Psoas muscle (tissue), 8 donors: ENCODE measurements around the gene SNAI3. TPM values are rescaled to one million over a fixed set of nuclear protein-coding genes. Genes with fewer than 3 reads are reported as not detected.

ENCODE experiments used
- ATAC-seq, 4 donors: fragments of 200-7000 bp; cut with Tn5 transposase; one replicate each; pipeline ENCODE4 v1.9.1; 2020; ENCODE audit warnings: moderate library complexity in 3 of 4, mild to moderate bottlenecking in 2 of 4
- DNase-seq, 2 donors: peaks; one replicate each; pipeline ENCODE4 v3.0.0-alpha.2; 2020
- H3K27ac ChIP-seq: fragments of 200-600 bp; one replicate; pipeline ENCODE4 v1.8.0; 2022
- H3K27me3 ChIP-seq, 3 donors: fragments of 200-600 bp in 1 of 3; one replicate each; pipeline versions ENCODE4 v1.6.1 to v1.8.0; 2013 to 2022; ENCODE audit warnings: low read length in 2 of 3, mild to moderate bottlenecking in 2 of 3, moderate library complexity in 1 of 3; ENCODE audit not compliant: insufficient read depth in 3 of 3
- H3K36me3 ChIP-seq, 2 donors: fragments of 200-600 bp in 1 of 2; one replicate each; pipeline versions ENCODE4 v1.6.1 to v1.8.0; 2013 to 2022; ENCODE audit warnings: low read depth in 1 of 2, mild to moderate bottlenecking in 1 of 2, moderate library complexity in 1 of 2; ENCODE audit not compliant: insufficient read depth in 1 of 2
- H3K4me1 ChIP-seq: fragments of 200-600 bp; one replicate; pipeline ENCODE4 v1.8.0; 2022
- H3K4me3 ChIP-seq: fragments of 200-600 bp; one replicate; pipeline ENCODE4 v1.8.0; 2022; ENCODE audit warnings: mild to moderate bottlenecking
- H3K9me3 ChIP-seq: fragments of 200-600 bp; one replicate; pipeline ENCODE4 v1.8.0; 2022
- CTCF ChIP-seq: fragments of 200-600 bp; IDR thresholded peaks from one replicate; pipeline ENCODE4 v1.8.0; 2022; ENCODE audit warnings: antibody characterized with exemption
- WGBS, 3 donors: extraction: QIAGEN DNeasy Blood & Tissue Kit; methylation state at CpG; one replicate each; pipeline versions ENCODE4 v1.1.6 to v1.1.7; 2013; 5-methylcytosine and 5-hydroxymethylcytosine counted together
- intact Hi-C, 2 donors: fragments of 100-400 bp; cut with DNase I; formaldehyde crosslinking; loops; one replicate each; pipeline versions ENCODE4 v1.11.0 to v1.14.2; 2022
- polyA plus RNA-seq, 3 donors: library from polyadenylated mRNA; stranded (reverse); fragments of 200-250 nt; gene quantifications; one replicate each; pipeline ENCODE4 v1.2.3, GENCODE V29; 2013
- total RNA-seq, 4 donors: library from RNA; stranded (reverse); fragmentation: NEBNext Ultra II Directional in 2 of 4; extraction: Animal tissue kit (Norgen Biotek cat#: 25700) in 2 of 4; gene quantifications; one replicate each; pipeline versions ENCODE4 v1.2.1 to v1.2.4, GENCODE V29; 2021 to 2023
- donor health status: healthy with polysubstance abuse.
- donor health status: DM: no; HTN: no; CAD: no; lungs with moderate emphysema.
- donor health status: Bipolar disorder and iron deficiency.
- donor health status: healthy.
- donor health status: DM: yes; HTN: yes; CAD: no.
- donor health status: DM: no; HTN: no; CAD: no.
- donor health status: DM: no; HTN: no; CAD: no.
- donor health status: DM: yes; HTN: yes; CAD: no.

The SNAI3 gene
- total and polyA plus RNA-seq, 7 donors: 1.2 to 8.5 (median 3.9) TPM

DNA sequence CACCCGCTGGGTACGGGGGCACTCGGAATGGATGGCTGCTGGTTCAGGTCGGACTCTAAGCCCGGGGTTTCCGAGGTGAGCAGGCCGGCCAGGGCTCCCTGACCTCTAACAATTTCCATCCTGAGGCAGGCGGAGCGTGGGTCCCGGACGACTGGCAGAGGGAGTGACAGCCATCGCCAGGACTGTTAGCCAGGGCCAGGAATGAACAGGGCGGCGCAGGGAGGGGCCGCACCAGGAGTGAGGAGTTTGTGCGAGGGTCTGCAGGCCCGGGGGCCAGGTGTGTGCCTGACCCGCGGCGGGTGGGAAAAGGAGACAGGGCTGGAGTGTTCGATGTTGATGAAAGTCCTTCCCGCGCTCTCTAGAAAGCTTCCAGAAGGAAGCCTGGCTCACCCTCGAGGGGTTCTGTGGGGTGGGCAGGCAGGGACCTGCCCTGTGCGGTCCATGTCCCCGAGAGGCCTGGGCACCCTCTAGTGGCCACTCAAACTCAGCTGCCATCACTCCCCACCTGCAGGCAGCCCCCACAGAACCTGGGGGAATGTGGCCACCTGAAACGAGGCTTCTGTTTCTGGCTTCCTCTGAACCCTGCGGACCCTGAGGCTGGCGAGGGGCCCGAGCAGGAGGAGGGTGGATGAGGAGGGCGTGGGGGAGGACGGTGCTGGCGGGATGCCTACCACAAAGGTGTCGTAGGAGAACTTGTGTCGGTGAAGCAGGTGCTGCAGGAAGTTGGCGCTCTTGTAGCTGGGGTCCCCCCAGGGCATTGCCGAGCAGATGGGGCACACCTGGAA is 11.7 kb upstream of the SNAI3 start:
- TF ChIP-seq CTCF: peak; percentile 38
- no peak for DNase-seq
- intact Hi-C loops: no loop called here

DNA sequence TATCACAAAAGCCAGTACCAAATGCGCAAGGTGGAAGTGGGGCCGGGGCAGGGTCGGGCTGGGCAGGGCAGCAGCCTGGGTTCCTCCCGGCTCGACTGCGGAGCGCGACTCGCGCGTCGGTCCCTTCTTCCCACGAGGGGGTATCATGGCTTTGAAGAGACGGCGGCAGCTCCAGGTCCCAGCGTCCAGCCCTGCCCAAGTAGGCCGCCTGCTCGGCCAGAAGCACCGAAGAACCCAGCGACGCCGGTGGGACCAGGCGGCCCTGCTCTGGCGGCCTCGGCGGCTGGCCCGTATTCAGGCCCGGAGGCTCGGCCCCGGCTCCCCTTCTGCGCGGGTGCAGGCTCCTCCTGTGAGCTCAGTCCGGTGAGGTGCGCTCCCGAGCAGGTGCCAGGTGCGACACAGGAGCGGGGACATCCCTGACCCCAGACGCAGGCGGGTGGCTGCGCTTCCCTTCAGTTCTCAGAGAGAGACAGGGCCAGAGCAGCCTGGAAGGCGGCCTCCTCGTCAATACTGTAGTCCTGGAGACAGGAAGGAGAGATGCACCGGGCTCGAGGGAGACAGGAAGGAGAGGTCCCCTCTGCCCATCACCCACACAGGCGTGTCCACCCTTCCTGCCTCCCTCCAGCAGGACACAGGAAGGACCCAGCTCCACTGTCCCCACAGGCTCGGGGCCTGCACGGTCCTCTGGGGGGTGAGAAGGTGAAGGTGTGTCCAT is 11.0 kb upstream of the SNAI3 start:
- H3K27me3 ChIP-seq: no peaks in the 10 kb centered on the region
- no peak overlapping the region for H3K4me3 ChIP-seq
- no peak for DNase-seq
- no peaks in the 10 kb centered on the region for H3K9me3 ChIP-seq
- H3K27ac ChIP-seq: no peak overlapping the region
- no peak for TF ChIP-seq CTCF
- 88 to 92% (median 90%) methylated on average over 45 to 47 of the region's 47 CpGs for WGBS, 3 donors
- intact Hi-C loops: no loop called here
- no peak for ATAC-seq
- peaks cover 12% of the 10 kb centered on the region for H3K4me1 ChIP-seq
- peaks cover 3 to 52% of the 10 kb centered on the region in 2 donors for H3K36me3 ChIP-seq

More for the DNA sequence above, 11.7 kb upstream of the SNAI3 start:
- no peaks in the 10 kb centered on the region for H3K9me3 ChIP-seq
- H3K27ac ChIP-seq: no peak overlapping the region
- peaks cover 3 to 58% of the 10 kb centered on the region in 2 donors for H3K36me3 ChIP-seq
- no peaks in the 10 kb centered on the region for H3K27me3 ChIP-seq
- no peak overlapping the region for H3K4me3 ChIP-seq
- peaks cover 12% of the 10 kb centered on the region for H3K4me1 ChIP-seq
- peak; percentile 28 to 50 (median 40) for ATAC-seq
- WGBS, 3 donors: 82 to 88% (median 85%) methylated on average over 37 of the region's 37 CpGs

- no peak for TF ChIP-seq CTCF
- H3K9me3 ChIP-seq: no peaks in the 10 kb centered on the region
- no peaks in the 10 kb centered on the region for H3K27me3 ChIP-seq
- H3K27ac ChIP-seq: peak overlapping the region; percentile 79
- ATAC-seq (no peak), DNase-seq (no peak)
- H3K4me3 ChIP-seq: no peak overlapping the region
- H3K4me1 ChIP-seq: peaks cover 12% of the 10 kb centered on the region
- WGBS, 3 donors: 86 to 88% (median 87%) methylated on average over 14 of the region's 14 CpGs
- intact Hi-C loops: no loop called here
- peaks cover 3 to 50% of the 10 kb centered on the region in 2 donors for H3K36me3 ChIP-seq
Observed at GRCh38 chr16:88696441-88696840, 10.1 kb upstream of the SNAI3 start.

DNA sequence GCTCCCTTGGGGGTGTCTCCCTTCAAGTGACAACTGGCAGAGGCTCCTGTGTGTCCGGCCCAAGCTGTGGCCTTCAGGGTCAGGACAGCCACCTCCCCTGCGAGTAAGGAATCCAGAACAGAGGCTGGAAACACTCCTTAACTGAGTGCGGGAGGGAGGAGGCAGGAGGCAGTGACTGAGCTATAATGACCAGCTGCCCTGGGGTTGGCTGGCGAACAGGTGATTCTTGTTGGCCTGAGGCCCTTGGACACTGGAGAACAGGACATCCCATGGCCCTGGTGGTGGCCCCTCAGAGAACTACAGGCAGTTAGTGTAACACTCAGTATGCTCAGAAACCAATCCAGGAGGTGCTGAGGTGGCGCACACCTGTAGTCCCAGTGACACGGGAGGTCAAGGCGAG is 9.4 kb upstream of the SNAI3 start:
- H3K27ac ChIP-seq: peak overlapping the region; percentile 79
- H3K4me1 ChIP-seq: peaks cover 12% of the 10 kb centered on the region
- H3K9me3 ChIP-seq: no peaks in the 10 kb centered on the region
- DNase-seq (peak in 1 of 2 donors; percentile 83), ATAC-seq (peak; percentile 64 to 91 (median 84))
- intact Hi-C loops: no loop called here
- H3K27me3 ChIP-seq: no peaks in the 10 kb centered on the region
- TF ChIP-seq CTCF: no peak
- peaks cover 3 to 47% of the 10 kb centered on the region in 2 donors for H3K36me3 ChIP-seq
- H3K4me3 ChIP-seq: no peak overlapping the region
- 51 to 67% (median 56%) methylated on average over 7 of the region's 7 CpGs for WGBS, 3 donors
